ENCODE measurements around the gene GPC6.

GPC6 gene

GRCh38 chr13:94139393-94139995 is 912.9 kb downstream of the GPC6 start:
- no peak for ATAC-seq
- no peaks in the 10 kb centered on the region for H3K4me1 Mint-ChIP-seq
- no peaks in the 10 kb centered on the region for H3K9me3 Mint-ChIP-seq
- no peak overlapping the region for H3K4me3 Mint-ChIP-seq
- H3K27me3 Mint-ChIP-seq: no peaks in the 10 kb centered on the region
- no peak overlapping the region for H3K27ac Mint-ChIP-seq
- H3K36me3 Mint-ChIP-seq: no peaks in the 10 kb centered on the region

- H3K36me3 Mint-ChIP-seq: no peaks in the 10 kb centered on the region
- H3K9me3 Mint-ChIP-seq: no peaks in the 10 kb centered on the region
- no peaks in the 10 kb centered on the region for H3K4me1 Mint-ChIP-seq
- H3K4me3 Mint-ChIP-seq: no peak overlapping the region
- H3K27me3 Mint-ChIP-seq: no peaks in the 10 kb centered on the region
- ATAC-seq: no peak
- H3K27ac Mint-ChIP-seq: no peak overlapping the region
Observed at GRCh38 chr13:94140027-94140426, 913.4 kb downstream of the GPC6 start.

- Mint-ChIP-seq H3K9me3 (no peaks in the 10 kb centered on the region), H3K36me3 (no peaks in the 10 kb centered on the region), H3K4me1 (no peaks in the 10 kb centered on the region), H3K4me3 (no peak overlapping the region), H3K27me3 (no peaks in the 10 kb centered on the region), H3K27ac (no peak overlapping the region)
- no peak for ATAC-seq
Observed at GRCh38 chr13:94140511-94140910, 913.9 kb downstream of the GPC6 start.

GRCh38 chr13:94143624-94144350 is 917.2 kb downstream of the GPC6 start:
- Mint-ChIP-seq H3K27ac (no peak overlapping the region), H3K9me3 (no peaks in the 10 kb centered on the region), H3K36me3 (no peaks in the 10 kb centered on the region), H3K27me3 (no peaks in the 10 kb centered on the region), H3K4me3 (no peak overlapping the region), H3K4me1 (no peaks in the 10 kb centered on the region)
- no peak for ATAC-seq

- Mint-ChIP-seq H3K4me3 (no peak overlapping the region), H3K9me3 (no peaks in the 10 kb centered on the region), H3K27ac (no peak overlapping the region), H3K36me3 (no peaks in the 10 kb centered on the region), H3K4me1 (no peaks in the 10 kb centered on the region), H3K27me3 (no peaks in the 10 kb centered on the region)
- ATAC-seq: no peak
Observed at GRCh38 chr13:94145966-94146365, 919.4 kb downstream of the GPC6 start.

GRCh38 chr13:94153586-94153985 is 927.0 kb downstream of the GPC6 start:
- Mint-ChIP-seq H3K27ac (no peak overlapping the region), H3K4me1 (no peaks in the 10 kb centered on the region), H3K9me3 (peaks cover 7% of the 10 kb centered on the region), H3K27me3 (no peaks in the 10 kb centered on the region), H3K36me3 (no peaks in the 10 kb centered on the region), H3K4me3 (no peak overlapping the region)
- ATAC-seq: no peak

- Mint-ChIP-seq H3K36me3 (no peaks in the 10 kb centered on the region), H3K9me3 (peaks cover 7% of the 10 kb centered on the region), H3K4me1 (no peaks in the 10 kb centered on the region), H3K27me3 (no peaks in the 10 kb centered on the region), H3K27ac (no peak overlapping the region), H3K4me3 (no peak overlapping the region)
- ATAC-seq: no peak
Observed at GRCh38 chr13:94154367-94154766, 927.8 kb downstream of the GPC6 start.

GRCh38 chr13:94157705-94158218 is 931.2 kb downstream of the GPC6 start:
- no peaks in the 10 kb centered on the region for H3K36me3 Mint-ChIP-seq
- H3K27ac Mint-ChIP-seq: no peak overlapping the region
- no peaks in the 10 kb centered on the region for H3K27me3 Mint-ChIP-seq
- no peak for ATAC-seq
- H3K4me1 Mint-ChIP-seq: no peaks in the 10 kb centered on the region
- H3K9me3 Mint-ChIP-seq: peaks cover 9% of the 10 kb centered on the region
- no peak overlapping the region for H3K4me3 Mint-ChIP-seq

GRCh38 chr13:94160875-94161274 is 934.3 kb downstream of the GPC6 start:
- Mint-ChIP-seq H3K9me3 (peaks cover 9% of the 10 kb centered on the region), H3K4me3 (no peak overlapping the region), H3K27ac (no peak overlapping the region), H3K27me3 (no peaks in the 10 kb centered on the region), H3K36me3 (no peaks in the 10 kb centered on the region), H3K4me1 (no peaks in the 10 kb centered on the region)
- ATAC-seq: no peak

GRCh38 chr13:94162289-94162688 is 935.7 kb downstream of the GPC6 start:
- Mint-ChIP-seq H3K4me3 (no peak overlapping the region), H3K36me3 (no peaks in the 10 kb centered on the region), H3K4me1 (no peaks in the 10 kb centered on the region), H3K27me3 (no peaks in the 10 kb centered on the region), H3K9me3 (peaks cover 7% of the 10 kb centered on the region), H3K27ac (no peak overlapping the region)
- no peak for ATAC-seq

GRCh38 chr13:94163535-94163934 is 936.9 kb downstream of the GPC6 start:
- Mint-ChIP-seq H3K4me3 (no peak overlapping the region), H3K27ac (no peak overlapping the region), H3K9me3 (peaks cover 2% of the 10 kb centered on the region), H3K36me3 (no peaks in the 10 kb centered on the region), H3K4me1 (no peaks in the 10 kb centered on the region), H3K27me3 (no peaks in the 10 kb centered on the region)
- ATAC-seq: no peak

GRCh38 chr13:94168783-94169453 is 942.3 kb downstream of the GPC6 start:
- H3K27ac Mint-ChIP-seq: no peak overlapping the region
- ATAC-seq: no peak
- no peak overlapping the region for H3K4me3 Mint-ChIP-seq
- no peaks in the 10 kb centered on the region for H3K4me1 Mint-ChIP-seq
- H3K9me3 Mint-ChIP-seq: no peaks in the 10 kb centered on the region
- no peaks in the 10 kb centered on the region for H3K27me3 Mint-ChIP-seq
- H3K36me3 Mint-ChIP-seq: no peaks in the 10 kb centered on the region

- H3K36me3 Mint-ChIP-seq: no peaks in the 10 kb centered on the region
- no peaks in the 10 kb centered on the region for H3K9me3 Mint-ChIP-seq
- H3K4me3 Mint-ChIP-seq: no peak overlapping the region
- H3K27ac Mint-ChIP-seq: no peak overlapping the region
- ATAC-seq: peak; percentile 43
- H3K4me1 Mint-ChIP-seq: no peaks in the 10 kb centered on the region
- no peaks in the 10 kb centered on the region for H3K27me3 Mint-ChIP-seq
Observed at GRCh38 chr13:94169454-94170144, 943.0 kb downstream of the GPC6 start.

GRCh38 chr13:94170145-94170571 is 943.6 kb downstream of the GPC6 start:
- no peak overlapping the region for H3K27ac Mint-ChIP-seq
- H3K4me1 Mint-ChIP-seq: no peaks in the 10 kb centered on the region
- H3K4me3 Mint-ChIP-seq: no peak overlapping the region
- no peak for ATAC-seq
- no peaks in the 10 kb centered on the region for H3K36me3 Mint-ChIP-seq
- H3K9me3 Mint-ChIP-seq: no peaks in the 10 kb centered on the region
- no peaks in the 10 kb centered on the region for H3K27me3 Mint-ChIP-seq

- Mint-ChIP-seq H3K9me3 (no peaks in the 10 kb centered on the region), H3K27me3 (no peaks in the 10 kb centered on the region), H3K36me3 (no peaks in the 10 kb centered on the region), H3K4me3 (no peak overlapping the region), H3K4me1 (no peaks in the 10 kb centered on the region), H3K27ac (no peak overlapping the region)
- ATAC-seq: no peak
Observed at GRCh38 chr13:94172416-94172815, 945.8 kb downstream of the GPC6 start.
